Duodenal mucosa (tissue), 2 donors: ENCODE measurements around the gene MCRIP2.

Experiments
- H3K27ac ChIP-seq: one replicate; pipeline ENCODE4 v1.7.0; 2013; ENCODE audit warnings: low read depth, low read length
- H3K27me3 ChIP-seq, 2 donors: one replicate each; pipeline ENCODE4 v1.7.0; 2013; ENCODE audit warnings: low read length in 2 of 2, control low read depth in 1 of 2; ENCODE audit not compliant: insufficient read depth in 2 of 2, control insufficient read depth in 1 of 2
- H3K36me3 ChIP-seq, 2 donors: one replicate each; pipeline ENCODE4 v1.7.0; 2013; ENCODE audit warnings: low read length in 2 of 2, control low read depth in 1 of 2; ENCODE audit not compliant: insufficient read depth in 2 of 2, control insufficient read depth in 1 of 2
- H3K4me1 ChIP-seq, 2 donors: one replicate each; pipeline ENCODE4 v1.7.0; 2013; ENCODE audit warnings: low read length in 2 of 2, control low read depth in 1 of 2; ENCODE audit not compliant: insufficient read depth in 2 of 2, control insufficient read depth in 1 of 2
- H3K4me3 ChIP-seq, 2 donors: one replicate each; pipeline ENCODE4 v1.7.0; 2013; ENCODE audit warnings: low read length in 2 of 2, low read depth in 1 of 2
- H3K9ac ChIP-seq, 2 donors: one replicate each; pipeline ENCODE4 v1.7.0; 2013; ENCODE audit warnings: low read length in 2 of 2, low read depth in 1 of 2
- H3K9me3 ChIP-seq, 2 donors: one replicate each; pipeline ENCODE4 v1.7.0; 2013; ENCODE audit warnings: low read length in 2 of 2, control low read depth in 1 of 2; ENCODE audit not compliant: control insufficient read depth in 1 of 2

Gene MCRIP2

GRCh38 chr16:648071-648780 is 6.6 kb downstream of the MCRIP2 start:
- H3K9me3 ChIP-seq, result no peaks in the 10 kb centered on the region
- H3K27ac ChIP-seq, result peak overlapping the region; percentile 90
- H3K4me3 ChIP-seq, result peak overlapping the region; percentile 67 to 89
- H3K4me1 ChIP-seq, result peaks cover 52 to 59% of the 10 kb centered on the region in 2 donors
- H3K27me3 ChIP-seq, result no peaks in the 10 kb centered on the region
- peak overlapping the region; percentile 82 to 92 for H3K9ac ChIP-seq
- H3K36me3 ChIP-seq, result no peaks in the 10 kb centered on the region

GRCh38 chr16:648781-649589 is 7.4 kb downstream of the MCRIP2 start, which contains the start of gene WDR90:
TSS of gene WDR90 (plus strand) at chr16:649365. CDS start at chr16:649417, 52 bp downstream.
- peak within 1 kb of the TSS; percentile 82 to 92 for H3K9ac ChIP-seq
- H3K9me3 ChIP-seq, result no peaks in the 10 kb centered on the region
- H3K4me3 ChIP-seq, result peak within 1 kb of the TSS; percentile 67 to 89
- H3K4me1 ChIP-seq, result peaks cover 51 to 53% of the 10 kb centered on the region in 2 donors
- H3K27me3 ChIP-seq, result no peaks in the 10 kb centered on the region
- H3K27ac ChIP-seq, result peak within 1 kb of the TSS; percentile 90
- no peaks in the 10 kb centered on the region for H3K36me3 ChIP-seq

- Histone ChIP-seq H3K9ac (peak overlapping the region; percentile 38 to 92), H3K4me3 (peak overlapping the region; percentile 67 to 89), H3K36me3 (no peaks in the 10 kb centered on the region), H3K4me1 (peaks cover 46 to 47% of the 10 kb centered on the region in 2 donors), H3K27ac (no peak overlapping the region), H3K9me3 (no peaks in the 10 kb centered on the region), H3K27me3 (no peaks in the 10 kb centered on the region)
Measured at GRCh38 chr16:649631-650030, 8.0 kb downstream of the MCRIP2 start.

GRCh38 chr16:651844-652243 is 10.2 kb downstream of the MCRIP2 start:
- peaks cover 0 to 3% of the 10 kb centered on the region in 2 donors for H3K36me3 ChIP-seq
- H3K27me3 ChIP-seq, result no peaks in the 10 kb centered on the region
- no peak overlapping the region for H3K4me3 ChIP-seq
- no peak overlapping the region for H3K9ac ChIP-seq
- no peak overlapping the region for H3K27ac ChIP-seq
- no peaks in the 10 kb centered on the region for H3K9me3 ChIP-seq
- H3K4me1 ChIP-seq, result peaks cover 28 to 30% of the 10 kb centered on the region in 2 donors

GRCh38 chr16:652454-653305 is 11.1 kb downstream of the MCRIP2 start:
- Histone ChIP-seq H3K9me3 (no peaks in the 10 kb centered on the region), H3K27ac (no peak overlapping the region), H3K9ac (no peak overlapping the region), H3K4me3 (no peak overlapping the region), H3K27me3 (no peaks in the 10 kb centered on the region), H3K4me1 (peaks cover 20 to 21% of the 10 kb centered on the region in 2 donors), H3K36me3 (peaks cover 0 to 3% of the 10 kb centered on the region in 2 donors)

GRCh38 chr16:654034-654433 is 12.4 kb downstream of the MCRIP2 start:
- Histone ChIP-seq H3K27me3 (no peaks in the 10 kb centered on the region), H3K9ac (no peak overlapping the region), H3K36me3 (peaks cover 0 to 15% of the 10 kb centered on the region in 2 donors), H3K4me3 (no peak overlapping the region), H3K9me3 (no peaks in the 10 kb centered on the region), H3K27ac (no peak overlapping the region), H3K4me1 (peaks cover 10 to 12% of the 10 kb centered on the region in 2 donors)

- H3K9ac ChIP-seq, result no peak overlapping the region
- no peaks in the 10 kb centered on the region for H3K27me3 ChIP-seq
- no peak overlapping the region for H3K27ac ChIP-seq
- no peak overlapping the region for H3K4me3 ChIP-seq
- H3K4me1 ChIP-seq, result peaks cover 3 to 13% of the 10 kb centered on the region in 2 donors
- H3K36me3 ChIP-seq, result peaks cover 0 to 16% of the 10 kb centered on the region in 2 donors
- no peaks in the 10 kb centered on the region for H3K9me3 ChIP-seq
Measured at GRCh38 chr16:657487-657886, 15.9 kb downstream of the MCRIP2 start.

GRCh38 chr16:658679-659571 is 17.3 kb downstream of the MCRIP2 start:
- H3K9me3 ChIP-seq, result no peaks in the 10 kb centered on the region
- H3K9ac ChIP-seq, result no peak overlapping the region
- H3K4me1 ChIP-seq, result peaks cover 3 to 13% of the 10 kb centered on the region in 2 donors
- no peaks in the 10 kb centered on the region for H3K27me3 ChIP-seq
- H3K4me3 ChIP-seq, result no peak overlapping the region
- H3K27ac ChIP-seq, result no peak overlapping the region
- peaks cover 0 to 16% of the 10 kb centered on the region in 2 donors for H3K36me3 ChIP-seq

GRCh38 chr16:659618-660017 is 18.0 kb downstream of the MCRIP2 start:
- H3K9ac ChIP-seq, result no peak overlapping the region
- H3K36me3 ChIP-seq, result peaks cover 0 to 16% of the 10 kb centered on the region in 2 donors
- H3K27me3 ChIP-seq, result no peaks in the 10 kb centered on the region
- no peaks in the 10 kb centered on the region for H3K9me3 ChIP-seq
- H3K4me3 ChIP-seq, result no peak overlapping the region
- H3K4me1 ChIP-seq, result peaks cover 3 to 13% of the 10 kb centered on the region in 2 donors
- H3K27ac ChIP-seq, result no peak overlapping the region
